Neural cell (in vitro differentiated cells): ENCODE results near the gene PSMG3. TPM values are rescaled to one million over a fixed set of nuclear protein-coding genes. Genes with fewer than 3 reads are reported as not detected.

Experiments used
- H2AFZ ChIP-seq: fragments of 200-600, 300-800 bp; sonication (generic), shearing (Covaris generic); 2 replicates; pipeline ENCODE4 v1.6.0; 2014; ENCODE audit warnings: low read depth, mild to moderate bottlenecking, antibody characterized with exemption, low read length, moderate library complexity
- H3F3A ChIP-seq: fragments of 200-600 bp; shearing (Covaris generic); 2 replicates; pipeline ENCODE4 v1.6.1; 2016; ENCODE audit warnings: mild to moderate bottlenecking, moderate library complexity, mixed read lengths, antibody characterized with exemption, low read length; ENCODE audit not compliant: insufficient read depth, poor library complexity, severe bottlenecking
- H3K27ac ChIP-seq: fragments of 200-600, 300-800 bp; sonication (generic), shearing (Covaris generic); 2 replicates; pipeline ENCODE4 v1.5.1; 2014; ENCODE audit warnings: mild to moderate bottlenecking, low read length, moderate library complexity
- H3K27me3 ChIP-seq: fragments of 300-800, 200-600 bp; sonication (generic), shearing (Covaris generic); 2 replicates; pipeline ENCODE4 v1.6.0; 2014; ENCODE audit warnings: mild to moderate bottlenecking, low read depth, low read length, moderate library complexity; ENCODE audit not compliant: insufficient read depth
- H3K36me3 ChIP-seq: fragments of 300-800, 200-600 bp; sonication (generic), shearing (Covaris generic); 2 replicates; pipeline ENCODE4 v1.5.1; 2014; ENCODE audit warnings: mild to moderate bottlenecking, antibody characterized with exemption, low read length, moderate library complexity; ENCODE audit not compliant: insufficient read depth
- H3K4me2 ChIP-seq: fragments of 300-800, 200-600 bp; sonication (generic), shearing (Covaris generic); 2 replicates; pipeline ENCODE4 v1.6.0; 2014; ENCODE audit warnings: mild to moderate bottlenecking, low read length
- H3K4me3 ChIP-seq: fragments of 300-800, 200-600 bp; sonication (generic), shearing (Covaris generic); 2 replicates; pipeline ENCODE4 v1.5.1; 2014; ENCODE audit warnings: mild to moderate bottlenecking, low read length, moderate library complexity
- H3K79me2 ChIP-seq: fragments of 200-600 bp; shearing (Covaris generic); replicated peaks from 2 replicates; pipeline ENCODE4 v1.6.0; 2014; ENCODE audit warnings: mild to moderate bottlenecking, low read length, moderate library complexity; ENCODE audit not compliant: insufficient read depth
- H3K9ac ChIP-seq: fragments of 300-800, 200-600 bp; sonication (generic), shearing (Covaris generic); 2 replicates; pipeline ENCODE4 v1.6.1; 2016; ENCODE audit warnings: mild to moderate bottlenecking, low read length, mixed read lengths
- H3K9me2 ChIP-seq: fragments of 200-600 bp; shearing (Covaris generic); 2 replicates; pipeline ENCODE4 v1.6.1; 2016; ENCODE audit warnings: mild to moderate bottlenecking, low read length, mixed read lengths; ENCODE audit not compliant: insufficient read depth
- H3K9me3 ChIP-seq: fragments of 200-600, 300-800 bp; sonication (generic), shearing (Covaris generic); 2 replicates; pipeline ENCODE4 v1.6.1; 2016; ENCODE audit warnings: mild to moderate bottlenecking, mixed run types, low read length, moderate library complexity, mixed read lengths
- H4K20me1 ChIP-seq: fragments of 200-600 bp; shearing (Covaris generic); 2 replicates; pipeline ENCODE4 v1.6.1; 2016; ENCODE audit warnings: mild to moderate bottlenecking, mixed run types; ENCODE audit not compliant: insufficient read depth
- EP300 ChIP-seq: fragments of 450-650 bp; conservative IDR thresholded peaks from 2 replicates; pipeline ENCODE4 v1.6.1; 2014; ENCODE audit warnings: antibody characterized with exemption, mild to moderate bottlenecking, moderate library complexity; ENCODE audit not compliant: poor library complexity, severe bottlenecking
- EZH2 ChIP-seq: fragments of 200-600, 300-800 bp; shearing (Covaris generic), sonication (generic); IDR thresholded peaks from 2 replicates; pipeline ENCODE4 v1.6.1; 2014; ENCODE audit warnings: antibody characterized with exemption, low read length, borderline replicate concordance, mild to moderate bottlenecking; ENCODE audit not compliant: insufficient read depth, poor library complexity, severe bottlenecking
- MXI1 ChIP-seq: fragments of 450-650 bp; conservative IDR thresholded peaks from 2 replicates; pipeline ENCODE4 v1.6.1; 2014; ENCODE audit warnings: antibody characterized with exemption, mild to moderate bottlenecking; ENCODE audit not compliant: poor library complexity, severe bottlenecking
- POLR2AphosphoS5 ChIP-seq: IDR thresholded peaks from 2 replicates; pipeline ENCODE4 v1.6.1; 2012
- RAD21 ChIP-seq: fragments of 450-650 bp; conservative IDR thresholded peaks from 2 replicates; pipeline ENCODE4 v1.6.1; 2014; ENCODE audit warnings: antibody characterized with exemption, mild to moderate bottlenecking, moderate library complexity
- SMC3 ChIP-seq: fragments of 450-650 bp; conservative IDR thresholded peaks from 2 replicates; pipeline ENCODE4 v1.6.1; 2014; ENCODE audit warnings: antibody characterized with exemption, mild to moderate bottlenecking, moderate library complexity; ENCODE audit not compliant: poor library complexity
- TAF1 ChIP-seq: IDR thresholded peaks from 2 replicates; pipeline ENCODE4 v1.6.1; 2012; ENCODE audit warnings: low read depth
- polyA plus RNA-seq: library from polyadenylated mRNA; depleted of rRNA; stranded (reverse); fragments of >200 nt; gene quantifications from 2 replicates; pipeline ENCODE4 v1.2.3, GENCODE V29; 2014
- TF ChIP-seq, protein P1 (sequence below): fragments of 450-650 bp; IDR thresholded peaks from 2 replicates; pipeline ENCODE4 v1.5.1; 2014; ENCODE audit warnings: antibody characterized with exemption, mild to moderate bottlenecking, moderate library complexity; ENCODE audit not compliant: poor library complexity, severe bottlenecking
- TF ChIP-seq, protein P2 (sequence below): IDR thresholded peaks from 2 replicates; pipeline ENCODE4 v1.6.1; 2012; ENCODE audit warnings: borderline replicate concordance

The PSMG3 gene
- polyA plus RNA-seq, 1 donor from 2014 or later, result 50.6 TPM

- no peak overlapping the region for H2AFZ ChIP-seq
- H3F3A ChIP-seq, result no peaks in the 10 kb centered on the region
- H3K4me3 ChIP-seq, result no peak overlapping the region
- H3K4me2 ChIP-seq, result no peak overlapping the region
- H3K9me3 ChIP-seq, result no peaks in the 10 kb centered on the region
- no peak overlapping the region for H3K27ac ChIP-seq
- H3K9me2 ChIP-seq, result no peaks in the 10 kb centered on the region
- H3K36me3 ChIP-seq, result no peaks in the 10 kb centered on the region
- no peak for TF ChIP-seq RAD21
- no peaks in the 10 kb centered on the region for H4K20me1 ChIP-seq
- H3K27me3 ChIP-seq, result no peaks in the 10 kb centered on the region
- no peak overlapping the region for H3K9ac ChIP-seq
- no peaks in the 10 kb centered on the region for H3K79me2 ChIP-seq
These were observed 24.9 kb downstream of the PSMG3 start for GRCh38 chr7:1544896-1545416.

DNA sequence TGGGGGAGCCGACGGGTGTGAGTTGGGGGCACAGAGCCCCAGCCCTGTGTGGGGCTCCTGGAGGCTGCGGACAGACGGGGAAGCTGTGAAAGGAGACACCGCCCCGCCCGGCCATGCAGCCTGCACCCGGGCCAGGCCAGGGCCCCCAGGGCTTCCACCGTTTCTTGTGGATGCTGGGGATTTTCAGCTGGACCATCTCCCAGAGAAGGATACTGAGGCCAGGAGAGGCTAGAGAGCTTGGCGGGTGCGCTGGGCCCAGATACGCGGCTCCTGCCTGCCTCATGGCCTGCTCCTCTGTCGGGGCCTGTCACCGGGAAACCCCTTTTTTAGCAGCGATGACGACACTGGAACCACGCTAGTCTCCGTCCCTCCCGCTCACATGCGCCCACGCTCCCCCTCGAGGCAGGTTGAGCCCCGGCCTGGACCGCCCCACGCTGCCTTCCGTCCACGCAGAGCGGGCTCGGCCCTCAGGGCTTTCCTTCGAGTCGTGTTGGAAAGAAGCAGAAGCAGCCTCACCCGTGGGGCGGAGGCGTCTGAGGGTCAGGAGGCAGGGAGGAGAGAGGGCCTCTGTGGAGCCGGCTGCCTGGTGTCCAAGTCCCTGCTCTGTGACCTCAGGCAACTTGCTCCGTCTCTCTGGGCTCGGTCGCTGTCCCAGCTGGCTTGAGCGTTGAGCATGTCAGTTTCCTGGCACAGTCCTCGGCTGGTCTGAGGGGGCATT is 25.5 kb downstream of the PSMG3 start:
- Histone ChIP-seq H3K9ac (no peak overlapping the region), H3K27ac (no peak overlapping the region), H3K79me2 (no peaks in the 10 kb centered on the region), H4K20me1 (no peaks in the 10 kb centered on the region), H2AFZ (no peak overlapping the region), H3K4me3 (no peak overlapping the region), H3K9me2 (no peaks in the 10 kb centered on the region), H3K36me3 (no peaks in the 10 kb centered on the region), H3F3A (no peaks in the 10 kb centered on the region), H3K4me2 (no peak overlapping the region), H3K9me3 (no peaks in the 10 kb centered on the region), H3K27me3 (no peaks in the 10 kb centered on the region)
- TF ChIP-seq MXI1 (no peak), EZH2 (no peak), SMC3 (no peak), POLR2AphosphoS5 (no peak), RAD21 (no peak)
- TF ChIP-seq, protein P1, sequence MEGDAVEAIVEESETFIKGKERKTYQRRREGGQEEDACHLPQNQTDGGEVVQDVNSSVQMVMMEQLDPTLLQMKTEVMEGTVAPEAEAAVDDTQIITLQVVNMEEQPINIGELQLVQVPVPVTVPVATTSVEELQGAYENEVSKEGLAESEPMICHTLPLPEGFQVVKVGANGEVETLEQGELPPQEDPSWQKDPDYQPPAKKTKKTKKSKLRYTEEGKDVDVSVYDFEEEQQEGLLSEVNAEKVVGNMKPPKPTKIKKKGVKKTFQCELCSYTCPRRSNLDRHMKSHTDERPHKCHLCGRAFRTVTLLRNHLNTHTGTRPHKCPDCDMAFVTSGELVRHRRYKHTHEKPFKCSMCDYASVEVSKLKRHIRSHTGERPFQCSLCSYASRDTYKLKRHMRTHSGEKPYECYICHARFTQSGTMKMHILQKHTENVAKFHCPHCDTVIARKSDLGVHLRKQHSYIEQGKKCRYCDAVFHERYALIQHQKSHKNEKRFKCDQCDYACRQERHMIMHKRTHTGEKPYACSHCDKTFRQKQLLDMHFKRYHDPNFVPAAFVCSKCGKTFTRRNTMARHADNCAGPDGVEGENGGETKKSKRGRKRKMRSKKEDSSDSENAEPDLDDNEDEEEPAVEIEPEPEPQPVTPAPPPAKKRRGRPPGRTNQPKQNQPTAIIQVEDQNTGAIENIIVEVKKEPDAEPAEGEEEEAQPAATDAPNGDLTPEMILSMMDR, result no peak

- no peaks in the 10 kb centered on the region for H3K9me2 ChIP-seq
- no peaks in the 10 kb centered on the region for H4K20me1 ChIP-seq
- no peak overlapping the region for H3K27ac ChIP-seq
- H3K79me2 ChIP-seq, result peaks cover 2% of the 10 kb centered on the region
- H3K9me3 ChIP-seq, result no peaks in the 10 kb centered on the region
- H2AFZ ChIP-seq, result no peak overlapping the region
- no peaks in the 10 kb centered on the region for H3K27me3 ChIP-seq
- TF ChIP-seq RAD21 (no peak), MXI1 (no peak), EP300 (no peak), EZH2 (no peak), TAF1 (no peak), SMC3 (no peak), POLR2AphosphoS5 (no peak)
- TF ChIP-seq, protein P1, result no peak
- TF ChIP-seq, protein P2, sequence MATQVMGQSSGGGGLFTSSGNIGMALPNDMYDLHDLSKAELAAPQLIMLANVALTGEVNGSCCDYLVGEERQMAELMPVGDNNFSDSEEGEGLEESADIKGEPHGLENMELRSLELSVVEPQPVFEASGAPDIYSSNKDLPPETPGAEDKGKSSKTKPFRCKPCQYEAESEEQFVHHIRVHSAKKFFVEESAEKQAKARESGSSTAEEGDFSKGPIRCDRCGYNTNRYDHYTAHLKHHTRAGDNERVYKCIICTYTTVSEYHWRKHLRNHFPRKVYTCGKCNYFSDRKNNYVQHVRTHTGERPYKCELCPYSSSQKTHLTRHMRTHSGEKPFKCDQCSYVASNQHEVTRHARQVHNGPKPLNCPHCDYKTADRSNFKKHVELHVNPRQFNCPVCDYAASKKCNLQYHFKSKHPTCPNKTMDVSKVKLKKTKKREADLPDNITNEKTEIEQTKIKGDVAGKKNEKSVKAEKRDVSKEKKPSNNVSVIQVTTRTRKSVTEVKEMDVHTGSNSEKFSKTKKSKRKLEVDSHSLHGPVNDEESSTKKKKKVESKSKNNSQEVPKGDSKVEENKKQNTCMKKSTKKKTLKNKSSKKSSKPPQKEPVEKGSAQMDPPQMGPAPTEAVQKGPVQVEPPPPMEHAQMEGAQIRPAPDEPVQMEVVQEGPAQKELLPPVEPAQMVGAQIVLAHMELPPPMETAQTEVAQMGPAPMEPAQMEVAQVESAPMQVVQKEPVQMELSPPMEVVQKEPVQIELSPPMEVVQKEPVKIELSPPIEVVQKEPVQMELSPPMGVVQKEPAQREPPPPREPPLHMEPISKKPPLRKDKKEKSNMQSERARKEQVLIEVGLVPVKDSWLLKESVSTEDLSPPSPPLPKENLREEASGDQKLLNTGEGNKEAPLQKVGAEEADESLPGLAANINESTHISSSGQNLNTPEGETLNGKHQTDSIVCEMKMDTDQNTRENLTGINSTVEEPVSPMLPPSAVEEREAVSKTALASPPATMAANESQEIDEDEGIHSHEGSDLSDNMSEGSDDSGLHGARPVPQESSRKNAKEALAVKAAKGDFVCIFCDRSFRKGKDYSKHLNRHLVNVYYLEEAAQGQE, result no peak
- no peaks in the 10 kb centered on the region for H3F3A ChIP-seq
- H3K4me3 ChIP-seq, result no peak overlapping the region
- no peak overlapping the region for H3K4me2 ChIP-seq
- H3K9ac ChIP-seq, result no peak overlapping the region
- no peaks in the 10 kb centered on the region for H3K36me3 ChIP-seq
These were observed 26.0 kb downstream of the PSMG3 start for GRCh38 chr7:1543826-1544177.
